Fibroblast of the conjunctiva (primary cell): ENCODE measurements around the gene ASB3.
"Not testable (repeated sequence)": the region's sequence is repeated elsewhere in the genome, so short reads cannot be mapped to it uniquely, and the experiment has no call there.

ENCODE experiments used
- DNase-seq: peaks from one replicate; pipeline ENCODE4 v3.0.0-alpha.2; 2010; ENCODE audit warnings: low read depth

ASB3 gene

DNA sequence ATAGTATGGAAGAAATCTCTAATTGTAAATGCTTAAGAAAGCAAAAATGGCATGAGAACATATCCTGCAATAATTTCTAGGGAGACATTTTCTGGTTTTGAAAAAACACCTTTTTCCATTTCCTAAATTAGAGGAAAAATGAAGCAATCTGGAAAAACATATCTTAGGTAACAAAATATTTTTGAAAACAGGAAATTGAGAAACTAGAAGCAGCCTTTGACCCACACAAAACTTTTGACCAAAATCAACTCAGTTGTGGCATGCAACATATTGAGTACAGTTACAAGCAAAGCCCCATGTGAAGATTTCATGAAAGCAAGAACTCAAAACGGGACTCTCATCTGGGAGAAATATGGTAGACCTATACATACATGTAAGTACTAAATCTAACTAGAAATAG lies 47.7 kb downstream of the ASB3 start:
- DNase-seq = no peak

GRCh38 chr2:53737091-53737490 lies 49.7 kb downstream of the ASB3 start:
- DNase-seq = no peak

DNA sequence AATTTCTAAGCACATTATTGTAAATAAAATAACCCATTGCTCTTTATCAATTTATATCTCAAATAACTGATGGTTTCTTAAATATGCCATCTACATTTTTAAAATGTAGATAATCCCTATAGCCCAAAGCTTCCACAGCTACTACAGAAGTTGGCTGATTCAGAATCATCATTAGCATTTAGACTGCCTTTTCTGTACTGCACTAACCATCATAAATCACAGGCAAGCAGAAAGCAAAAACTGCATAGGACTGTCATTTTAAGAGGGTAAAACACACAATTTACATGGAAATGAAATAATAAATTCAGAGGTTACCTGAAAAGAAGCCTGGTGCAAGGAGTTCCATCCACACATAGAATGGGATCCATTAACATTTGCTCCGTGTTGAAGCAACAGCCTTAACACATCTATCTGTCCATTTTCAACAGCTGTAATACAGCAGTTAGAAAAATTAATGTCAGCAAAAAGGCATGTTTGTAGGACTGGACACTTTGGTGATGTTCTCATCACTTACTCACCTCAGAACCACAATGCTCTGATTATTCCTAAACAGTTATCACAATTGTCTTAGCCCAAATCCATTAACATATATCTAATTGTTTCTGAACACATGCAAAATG lies 57.5 kb downstream of the ASB3 start:
- no peak for DNase-seq

GRCh38 chr2:53727921-53728320 lies 58.8 kb downstream of the ASB3 start:
- no peak for DNase-seq

- no peak for DNase-seq
These were observed 61.1 kb downstream of the ASB3 start for GRCh38 chr2:53725662-53726061.

DNA sequence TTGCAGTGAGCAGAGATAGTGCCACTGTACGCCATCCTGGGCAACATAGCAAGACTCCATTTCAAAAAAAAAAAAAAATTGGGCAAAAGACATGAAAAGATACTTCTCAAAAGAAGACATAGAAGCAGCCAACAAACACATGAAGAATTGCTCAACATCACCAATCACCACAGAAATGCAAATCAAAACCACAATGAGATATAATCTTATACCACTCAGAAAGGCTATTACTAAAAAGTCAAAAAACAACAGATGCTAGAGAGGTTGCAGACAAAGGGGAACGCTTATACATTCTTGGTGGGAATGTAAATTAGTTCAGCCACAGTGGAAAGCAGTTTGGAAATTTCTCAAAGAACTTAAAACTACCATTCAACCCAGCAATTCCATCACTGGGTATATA lies 62.2 kb downstream of the ASB3 start:
- peak; percentile 16 for DNase-seq

- not testable (repeated sequence) for DNase-seq
These were observed 65.8 kb downstream of the ASB3 start for GRCh38 chr2:53720944-53721343.

DNA sequence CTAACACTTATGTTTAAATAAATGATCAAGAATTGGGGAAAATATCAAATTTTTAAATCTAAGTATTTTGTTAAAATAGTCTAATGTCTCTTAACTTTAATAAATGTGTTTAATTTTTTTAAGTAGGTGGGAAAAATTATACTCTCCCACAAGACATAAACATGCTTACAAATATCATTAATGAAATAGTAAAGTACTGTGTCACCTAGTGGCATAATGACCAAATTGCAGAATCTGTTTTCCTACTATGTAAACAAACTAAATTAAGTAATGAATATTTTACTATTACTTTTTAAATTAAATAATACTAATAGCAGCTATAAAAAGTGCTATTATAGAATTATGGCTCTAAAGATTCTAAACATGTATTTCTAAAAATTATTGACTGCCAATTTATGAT lies 71.2 kb downstream of the ASB3 start:
- no peak for DNase-seq

DNA sequence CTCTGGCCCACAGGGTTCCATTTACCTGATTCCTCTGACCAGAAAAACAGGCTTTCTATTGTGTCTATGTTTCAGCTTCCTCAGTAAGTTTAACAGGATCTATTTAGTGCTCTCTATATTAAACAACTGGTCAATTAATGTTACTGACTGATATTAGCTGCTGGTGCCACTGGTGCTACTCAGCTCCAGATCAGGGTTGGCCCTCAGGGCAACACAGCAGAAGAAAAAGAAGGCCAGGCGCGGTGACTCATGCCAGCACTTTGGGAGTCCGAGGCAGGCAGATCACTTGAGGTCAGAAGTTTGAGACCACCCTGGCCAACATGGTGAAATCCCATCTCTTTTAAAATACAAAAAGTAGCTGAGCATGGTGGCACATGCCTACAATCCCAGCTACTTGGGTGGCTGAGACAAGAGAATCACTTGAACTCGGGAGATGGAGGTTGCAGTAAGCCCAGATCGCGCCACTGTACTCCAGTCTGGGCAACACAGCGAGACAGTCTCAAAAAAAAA lies 75.4 kb downstream of the ASB3 start:
- DNase-seq = no peak

DNA sequence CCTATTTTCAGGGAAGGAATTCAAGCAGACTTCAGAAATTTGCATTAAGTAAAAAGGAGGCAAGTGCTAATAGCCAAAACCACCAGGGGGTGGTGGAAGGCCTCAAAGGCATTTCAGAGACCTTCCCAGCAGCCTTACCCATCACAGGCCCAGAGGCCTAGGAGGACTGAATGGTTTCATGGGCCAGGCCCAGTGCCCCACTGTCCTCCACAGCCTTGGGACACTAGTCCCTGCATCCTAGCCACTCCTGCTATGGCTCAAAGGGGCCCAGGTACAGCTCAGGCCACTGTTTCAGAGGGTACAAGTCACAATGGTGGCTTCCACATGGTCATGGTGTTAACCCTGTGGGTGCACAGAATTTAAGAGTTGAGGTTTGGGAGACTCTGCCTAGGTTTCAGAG lies 77.8 kb downstream of the ASB3 start:
- DNase-seq = no peak

DNA sequence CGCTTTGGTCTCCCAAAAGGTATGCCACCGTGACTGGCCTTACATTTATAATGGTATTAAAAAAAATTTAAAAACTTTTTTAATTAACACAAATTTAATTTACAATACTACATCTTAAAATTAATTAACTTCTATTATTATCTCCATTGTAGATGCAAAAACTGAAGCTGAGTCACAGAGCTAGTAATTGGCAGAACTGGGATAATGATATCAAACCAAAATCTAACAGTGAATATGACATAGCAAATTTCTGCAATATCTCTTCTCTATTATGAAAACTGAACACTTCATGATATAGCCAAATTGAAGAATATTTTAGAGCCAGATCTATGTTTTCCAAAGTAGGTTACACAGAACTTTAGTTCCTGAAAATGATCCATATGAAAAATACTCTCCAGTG lies 85.5 kb downstream of the ASB3 start:
- no peak for DNase-seq

GRCh38 chr2:53697686-53698085 lies 89.1 kb downstream of the ASB3 start:
- no peak for DNase-seq

- no peak for DNase-seq
These were observed 89.7 kb downstream of the ASB3 start for GRCh38 chr2:53697092-53697491.

- no peak for DNase-seq
These were observed 91.2 kb downstream of the ASB3 start for GRCh38 chr2:53695575-53695974.

- no peak for DNase-seq
These were observed 92.5 kb downstream of the ASB3 start for GRCh38 chr2:53694096-53694771.

- DNase-seq = no peak
These were observed 95.9 kb downstream of the ASB3 start for GRCh38 chr2:53690876-53691275.

- DNase-seq = no peak
These were observed 113.8 kb downstream of the ASB3 start for GRCh38 chr2:53672881-53673522.

- no peak for DNase-seq
These were observed 116.4 kb downstream of the ASB3 start for GRCh38 chr2:53670331-53670730.

DNA sequence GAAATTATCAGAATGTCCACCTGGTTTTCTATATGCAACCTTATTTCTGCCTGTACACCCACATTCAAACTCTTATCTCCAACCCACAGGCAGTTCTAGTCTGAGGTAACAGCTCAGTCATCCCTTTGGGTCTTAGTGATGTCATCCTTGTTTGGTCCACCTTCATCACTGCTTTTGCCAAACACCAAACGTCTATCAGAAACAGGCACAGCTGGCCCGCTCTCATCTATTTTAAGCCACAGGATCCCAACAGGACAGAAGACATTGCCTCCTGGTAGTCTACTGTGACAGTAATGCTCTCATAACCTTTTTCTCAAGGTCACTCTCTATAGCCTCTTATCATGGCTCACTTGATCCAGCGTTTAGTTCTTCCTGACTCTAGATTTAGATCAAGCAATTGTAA lies 118.1 kb downstream of the ASB3 start:
- no peak for DNase-seq

DNA sequence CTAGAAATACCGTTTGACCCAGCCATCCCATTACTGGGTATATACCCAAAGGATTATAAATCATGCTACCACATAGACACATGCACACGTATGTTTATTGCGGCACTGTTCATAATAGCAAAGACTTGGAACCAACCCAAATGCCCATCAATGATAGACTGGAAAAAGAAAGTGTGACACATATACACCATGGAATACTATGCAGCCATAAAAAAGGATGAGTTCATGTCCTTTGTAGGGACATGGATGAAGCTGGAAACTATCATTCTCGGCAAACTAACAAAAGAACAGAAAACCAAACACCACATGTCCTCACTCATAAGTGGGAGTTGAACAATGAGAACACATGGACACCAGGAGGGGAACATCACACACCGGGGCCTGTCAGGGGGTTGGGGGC lies 119.6 kb downstream of the ASB3 start:
- not testable (repeated sequence) for DNase-seq

DNA sequence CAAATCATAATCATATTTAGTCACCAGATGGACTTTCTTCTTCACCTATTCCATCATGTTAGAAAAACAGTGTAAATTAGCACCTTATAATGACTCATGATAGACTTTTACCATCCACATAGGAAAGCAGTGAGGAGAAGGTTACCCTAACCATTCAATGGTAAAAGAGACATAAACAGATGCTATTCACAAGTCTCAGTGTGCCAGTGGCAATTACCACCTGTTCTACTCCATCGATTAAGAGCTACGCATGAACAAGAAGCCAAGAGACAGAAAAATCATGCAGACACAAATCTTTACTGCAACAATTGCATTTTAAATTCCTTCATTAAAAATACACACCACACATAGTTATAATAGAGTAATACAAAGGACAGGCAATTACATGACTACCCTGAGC lies 125.9 kb downstream of the ASB3 start:
- DNase-seq = no peak

DNA sequence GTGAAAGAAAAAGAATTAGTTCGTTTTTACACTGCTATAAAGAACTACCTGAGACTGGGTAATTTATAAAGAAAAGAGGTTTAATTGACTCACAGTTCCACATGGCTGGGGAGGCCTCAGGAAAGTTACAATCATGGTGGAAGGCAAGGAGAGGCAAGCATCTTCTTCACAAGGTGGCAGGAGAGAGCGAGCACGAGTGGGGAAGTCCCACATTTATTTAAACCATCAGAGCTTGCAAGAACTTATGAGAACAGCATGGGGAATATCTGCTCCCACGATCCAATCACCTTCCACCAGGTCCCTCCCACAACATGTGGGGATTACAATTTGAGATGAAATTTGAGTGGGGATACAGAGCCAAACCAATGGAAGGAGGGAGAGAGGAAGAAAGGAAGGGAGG lies 128.3 kb downstream of the ASB3 start:
- not testable (repeated sequence) for DNase-seq

DNA sequence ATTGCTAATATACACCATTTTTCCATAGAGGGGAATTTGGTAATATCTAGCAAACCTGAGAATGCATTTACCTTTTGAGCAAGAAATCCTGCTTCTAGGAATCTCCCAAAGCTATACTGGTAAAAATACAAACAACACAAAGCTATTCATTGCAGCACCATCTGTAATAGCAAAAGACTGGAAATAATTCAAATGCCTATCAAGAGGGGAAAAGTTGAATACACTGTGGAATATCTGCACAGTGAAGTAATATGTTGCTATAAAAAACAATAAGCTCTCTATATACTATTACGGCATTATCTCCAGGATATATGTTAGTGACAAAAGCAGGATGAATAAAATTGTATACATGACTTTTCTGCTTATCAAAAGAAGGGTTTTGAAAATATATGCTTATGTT lies 131.5 kb downstream of the ASB3 start:
- no peak for DNase-seq
